K562 (cell line): ENCODE measurements around the gene FOLR2. TPM values are rescaled to one million over a fixed set of nuclear protein-coding genes. Genes with fewer than 3 reads are reported as not detected.

Source experiments
- AFF1 ChIP-seq, 2 experiments: fragments of 450-650 bp; IDR thresholded peaks; 2 replicates each; pipeline ENCODE4 v1.6.1; 2018; ENCODE audit warnings: mild to moderate bottlenecking in 2 of 2, low read depth in 1 of 2; ENCODE audit not compliant: partially characterized antibody in 2 of 2
- ARID2 ChIP-seq: fragments of 450-650 bp; IDR thresholded peaks from 2 replicates; pipeline ENCODE4 v1.6.1; 2017; ENCODE audit warnings: antibody characterized with exemption, mild to moderate bottlenecking
- ATF2 ChIP-seq: sonication (generic); formaldehyde crosslinking; IDR thresholded peaks from 2 replicates; pipeline ENCODE4 v1.8.1; 2022; ENCODE audit warnings: missing genetic modification reagents
- BACH1 ChIP-seq: fragments of 200-800 bp; sonication (Bioruptor generic); IDR thresholded peaks from 2 replicates; pipeline ENCODE4 v1.6.1; 2016; ENCODE audit warnings: missing genetic modification characterization, missing compliant biosample characterization
- CHD4 ChIP-seq: fragments of 200-600 bp; sonication (generic); IDR thresholded peaks from 3 replicates; pipeline ENCODE4 v1.6.1; 2012; ENCODE audit warnings: low read depth, mild to moderate bottlenecking, mixed read lengths, low read length, inconsistent platforms; ENCODE audit not compliant: insufficient read depth, insufficient replicate concordance, poor library complexity, severe bottlenecking
- CREB1 ChIP-seq, 2 experiments: sonication (generic) in 1 of 2; formaldehyde crosslinking in 1 of 2; IDR thresholded peaks; 2 replicates each; pipeline versions ENCODE4 v1.6.1 to v1.8.0; 2012 to 2022; ENCODE audit warnings: inconsistent platforms in 1 of 2, mild to moderate bottlenecking in 1 of 2, missing genetic modification reagents in 1 of 2, moderate library complexity in 1 of 2
- EGR1 ChIP-seq: fragments of 450-650 bp; conservative IDR thresholded peaks from 2 replicates; pipeline ENCODE4 v1.6.1; 2017; ENCODE audit warnings: mild to moderate bottlenecking
- GABPB1 ChIP-seq: sonication (generic); formaldehyde crosslinking; IDR thresholded peaks from 2 replicates; pipeline ENCODE4 v1.8.0; 2022; ENCODE audit warnings: mild to moderate bottlenecking, missing genetic modification reagents
- MBD2 ChIP-seq: sonication (generic); IDR thresholded peaks from 2 replicates; pipeline ENCODE4 v1.6.1; 2016; ENCODE audit warnings: low read depth, borderline replicate concordance
- PKNOX1 ChIP-seq: fragments of 450-650 bp; IDR thresholded peaks from 2 replicates; pipeline ENCODE4 v1.6.1; 2016
- POLR2AphosphoS5 ChIP-seq: IDR thresholded peaks from 2 replicates; pipeline ENCODE4 v1.6.1; 2011; ENCODE audit warnings: mild to moderate bottlenecking, low read depth, low read length, moderate library complexity; ENCODE audit not compliant: control insufficient read depth, insufficient read depth
- POLR3A ChIP-seq: IDR thresholded peaks from 2 replicates; pipeline ENCODE4 v1.6.1; 2011; ENCODE audit warnings: borderline replicate concordance, mild to moderate bottlenecking, moderate library complexity; ENCODE audit not compliant: insufficient read length, insufficient read depth; ENCODE audit errors: extremely low read depth
- SOX6 ChIP-seq: fragments of 450-650 bp; IDR thresholded peaks from 2 replicates; pipeline ENCODE4 v1.6.1; 2014; ENCODE audit warnings: mild to moderate bottlenecking
- SRSF3 ChIP-seq: fragments of 200-400 bp; formaldehyde crosslinking; IDR thresholded peaks from 2 replicates; pipeline ENCODE4 v1.6.1; 2016; ENCODE audit warnings: mild to moderate bottlenecking, low read length, moderate library complexity; ENCODE audit not compliant: insufficient read depth
- STAG1 ChIP-seq: sonication (generic); formaldehyde crosslinking; IDR thresholded peaks from 2 replicates; pipeline ENCODE4 v1.5.0; 2020; ENCODE audit warnings: missing genetic modification reagents, borderline replicate concordance
- TFE3 ChIP-seq: fragments of 450-650 bp; formaldehyde crosslinking; IDR thresholded peaks from 2 replicates; pipeline ENCODE4 v1.4.0; 2020; ENCODE audit warnings: mild to moderate bottlenecking, mixed read lengths
- ZKSCAN8 ChIP-seq: fragments of 200-800 bp; sonication (Bioruptor generic); IDR thresholded peaks from 2 replicates; pipeline ENCODE4 v1.6.1; 2016; ENCODE audit warnings: missing genetic modification characterization, missing compliant biosample characterization
- ZNF197 ChIP-seq: fragments of 200-800 bp; sonication (Bioruptor generic); IDR thresholded peaks from 2 replicates; pipeline ENCODE4 v1.6.1; 2016; ENCODE audit warnings: low read depth, missing genetic modification characterization, missing compliant biosample characterization
- ZNF217 ChIP-seq: sonication (generic); formaldehyde crosslinking; IDR thresholded peaks from 2 replicates; pipeline ENCODE4 v1.8.0; 2022; ENCODE audit warnings: mild to moderate bottlenecking, missing genetic modification reagents
- polyA plus RNA-seq, 8 experiments: library from polyadenylated mRNA; depleted of rRNA in 4 of 8; stranded (reverse) in 5 of 8; unstranded in 3 of 8; fragments of >200 nt; fragmentation: Nextera tagmentation in 2 of 8; fragmentation: Illumina TruSeq in 1 of 8; extraction: Ambion mirVana in 2 of 8; extraction: Trizol in 1 of 8; gene quantifications; 2 replicates each; pipeline versions ENCODE4 v1.2.1 to v1.2.3, GENCODE V29; 2011 to 2014; ENCODE audit warnings: inconsistent platforms in 1 of 8, missing spikeins in 1 of 8
- total RNA-seq, 7 experiments: library from RNA; depleted of rRNA in 6 of 7; stranded (reverse); fragments of >200 nt in 6 of 7; fragmentation: Illumina TruSeq in 2 of 7; extraction: Trizol in 2 of 7; gene quantifications; 2 replicates each; pipeline versions ENCODE4 v1.2.1 to v1.2.3, GENCODE V29; 2011 to 2021; ENCODE audit warnings: low replicate concordance in 1 of 7

The FOLR2 gene
- total and polyA plus RNA-seq, 9 of the 15 experiments (the other 6 are each of a cell fraction or from before 2014, with no cell fraction given), result 0.27 TPM; not detected in 8

GRCh38 chr11:72222907-72223614 is 6.5 kb downstream of the FOLR2 start (continued):
- TF ChIP-seq AFF1 (IDR thresholded peaks at IDR 0.05; ENCODE audit: low read depth in 1 of 2, partially characterized antibody in 2 of 2) (no peak), POLR2AphosphoS5 (peak; percentile 38; the same call in 1 of the 2 replicates), GABPB1 (no peak; the same call in 1 of the 2 replicates), BACH1 (no peak), POLR3A (no peak), ATF2 (no peak), ZNF217 (no peak), SRSF3 (no peak), ZNF197 (CRISPR knock-in tag) (no peak), PKNOX1 (peak; percentile 31; the same call in 1 of the 2 replicates), ZKSCAN8 (CRISPR knock-in tag) (no peak), SOX6 (no peak), EGR1 (peak; percentile 93), TFE3 (CRISPR knock-in tag) (no peak), CHD4 (no peak), MBD2 (peak; percentile 25; the same call in 1 of the 2 replicates), CREB1 (IDR thresholded peaks at IDR 0.05) (peak; percentile 29), CREB1 (CRISPR knock-in tag; IDR thresholded peaks at IDR 0.05) (no peak; the same call in 1 of the 2 replicates), ARID2 (no peak), STAG1 (CRISPR knock-in tag) (no peak)
